8988T (cell line): ENCODE data around the gene SH3RF3.

Experiments
- DNase-seq: peaks from one replicate; pipeline ENCODE4 v3.0.0; 2011

The SH3RF3 gene

GRCh38 chr2:109185338-109185737, 56.3 kb downstream of the SH3RF3 start:
- no peak for DNase-seq

GRCh38 chr2:109185821-109186570, 57.0 kb downstream of the SH3RF3 start:
- DNase-seq = no peak

- DNase-seq = no peak
These were observed 57.7 kb downstream of the SH3RF3 start for GRCh38 chr2:109186656-109187250.

- DNase-seq = no peak
These were observed 58.9 kb downstream of the SH3RF3 start for GRCh38 chr2:109187711-109188495.

GRCh38 chr2:109188496-109188890, 59.5 kb downstream of the SH3RF3 start:
- no peak for DNase-seq

- no peak for DNase-seq
These were observed 59.9 kb downstream of the SH3RF3 start for GRCh38 chr2:109188898-109189297.

GRCh38 chr2:109189751-109190150, 60.7 kb downstream of the SH3RF3 start:
- no peak for DNase-seq

- no peak for DNase-seq
These were observed 65.0 kb downstream of the SH3RF3 start for GRCh38 chr2:109193807-109194619.

- DNase-seq = no peak
These were observed 65.6 kb downstream of the SH3RF3 start for GRCh38 chr2:109194620-109194937.

- DNase-seq = no peak
These were observed 66.4 kb downstream of the SH3RF3 start for GRCh38 chr2:109195193-109196045.

GRCh38 chr2:109196081-109196875, 67.3 kb downstream of the SH3RF3 start:
- DNase-seq = no peak

- DNase-seq = no peak
These were observed 68.8 kb downstream of the SH3RF3 start for GRCh38 chr2:109197491-109198418.

GRCh38 chr2:109199790-109200189, 70.8 kb downstream of the SH3RF3 start:
- no peak for DNase-seq

- no peak for DNase-seq
These were observed 71.8 kb downstream of the SH3RF3 start for GRCh38 chr2:109200616-109201464.

GRCh38 chr2:109201465-109202327, 72.7 kb downstream of the SH3RF3 start:
- no peak for DNase-seq

- DNase-seq = no peak
These were observed 73.5 kb downstream of the SH3RF3 start for GRCh38 chr2:109202486-109202885.

GRCh38 chr2:109203246-109204011, 74.4 kb downstream of the SH3RF3 start:
- no peak for DNase-seq
